Measurements from ENCODE around the gene USP3.

GRCh38 chr15:63640146-63640545, 135.8 kb downstream of the USP3 start:
- no peak for TF ChIP-seq CTCF (IDR thresholded peaks at IDR 0.05)
- no peak for TF ChIP-seq POLR2A (IDR thresholded peaks at IDR 0.05)

Measured in heart left ventricle (tissue), 13 donors.